GM23338 (cell line): ENCODE results near the gene TMEM123. TPM values are rescaled to one million over a fixed set of nuclear protein-coding genes. Genes with fewer than 3 reads are reported as not detected.

Source experiments
- ATAC-seq: fragments of 200-7000 bp; cut with Tn5 transposase; 3 replicates; pipeline ENCODE4 v1.9.1; 2020
- DNase-seq: peaks from one replicate; pipeline ENCODE4 v3.0.0-alpha.2; 2015; ENCODE audit warnings: low spot score
- H2AFZ ChIP-seq: fragments of 200-600 bp; sonication (generic); 2 replicates; pipeline ENCODE4 v1.8.0; 2016; ENCODE audit warnings: antibody characterized with exemption, mild to moderate bottlenecking, moderate library complexity
- H3F3A ChIP-seq: fragments of 200-600 bp; sonication (generic); replicated peaks from 2 replicates; pipeline ENCODE4 v1.8.0; 2017; ENCODE audit warnings: antibody characterized with exemption, mixed run types, low read depth
- H3K27ac ChIP-seq: fragments of 200-600 bp; sonication (generic); 2 replicates; pipeline ENCODE4 v1.6.1; 2016; ENCODE audit warnings: low read depth
- H3K27me3 ChIP-seq: fragments of 200-600 bp; sonication (generic); 2 replicates; pipeline ENCODE4 v1.8.0; 2016; ENCODE audit warnings: mild to moderate bottlenecking, mixed run types, moderate library complexity; ENCODE audit not compliant: insufficient read depth
- H3K36me3 ChIP-seq: fragments of 200-600 bp; sonication (generic); 2 replicates; pipeline ENCODE4 v1.8.0; 2016; ENCODE audit warnings: mild to moderate bottlenecking; ENCODE audit not compliant: insufficient read depth
- H3K4me1 ChIP-seq: fragments of 200-600 bp; sonication (generic); 2 replicates; pipeline ENCODE4 v1.8.0; 2016; ENCODE audit warnings: mild to moderate bottlenecking, moderate library complexity; ENCODE audit not compliant: insufficient read depth
- H3K4me2 ChIP-seq: fragments of 200-600 bp; sonication (generic); 2 replicates; pipeline ENCODE4 v1.7.1; 2017; ENCODE audit warnings: mixed run types
- H3K4me3 ChIP-seq: fragments of 200-600 bp; sonication (generic); 2 replicates; pipeline ENCODE4 v1.6.1; 2016; ENCODE audit warnings: mixed run types
- H3K79me2 ChIP-seq: fragments of 200-600 bp; sonication (generic); replicated peaks from 2 replicates; pipeline ENCODE4 v1.8.0; 2017; ENCODE audit warnings: mild to moderate bottlenecking; ENCODE audit not compliant: insufficient read depth
- H3K9me2 ChIP-seq: fragments of 200-600 bp; sonication (generic); 2 replicates; pipeline ENCODE4 v1.8.0; 2017; ENCODE audit not compliant: insufficient read depth
- H4K20me1 ChIP-seq: fragments of 200-600 bp; sonication (generic); replicated peaks from 2 replicates; pipeline ENCODE4 v1.8.0; 2017; ENCODE audit warnings: mild to moderate bottlenecking; ENCODE audit not compliant: insufficient read depth
- H3K27ac Mint-ChIP-seq: 2 replicates; pipeline ENCODE4 v1.8.0; 2020; ENCODE audit warnings: inconsistent platforms, mild to moderate bottlenecking, moderate library complexity, mixed read lengths
- H3K27me3 Mint-ChIP-seq: 3 replicates; pipeline ENCODE4 v1.8.0; 2022; ENCODE audit warnings: low read depth, mild to moderate bottlenecking, moderate library complexity, mixed read lengths, inconsistent platforms; ENCODE audit not compliant: insufficient read depth, poor library complexity
- H3K36me3 Mint-ChIP-seq: 3 replicates; pipeline ENCODE4 v1.8.0; 2021; ENCODE audit warnings: low read depth, mild to moderate bottlenecking, inconsistent platforms, moderate library complexity, mixed read lengths
- H3K4me1 Mint-ChIP-seq: 3 replicates; pipeline ENCODE4 v1.8.0; 2020; ENCODE audit warnings: mild to moderate bottlenecking, inconsistent platforms, mixed read lengths
- H3K4me3 Mint-ChIP-seq: 3 replicates; pipeline ENCODE4 v1.8.0; 2021; ENCODE audit warnings: moderate library complexity, mild to moderate bottlenecking, inconsistent platforms, mixed read lengths
- H3K9me3 Mint-ChIP-seq: 3 replicates; pipeline ENCODE4 v1.8.0; 2020; ENCODE audit warnings: moderate library complexity, mild to moderate bottlenecking, inconsistent platforms, mixed read lengths
- CREB1 ChIP-seq: fragments of 250-450 bp; sonication (Bioruptor Pico); IDR thresholded peaks from 2 replicates; pipeline ENCODE4 v1.5.0; 2020; ENCODE audit warnings: low read depth, mild to moderate bottlenecking, moderate library complexity
- CTCF ChIP-seq, 2 experiments: fragments of 200-600 bp in 1 of 2; sonication (generic) in 1 of 2; conservative IDR thresholded peaks; 2 replicates each; pipeline versions ENCODE4 v1.5.1 to v1.6.1; 2016 to 2017; ENCODE audit warnings: antibody characterized with exemption in 2 of 2, low read depth in 2 of 2, mild to moderate bottlenecking in 2 of 2, moderate library complexity in 1 of 2
- ETS1 ChIP-seq: IDR thresholded peaks from 2 replicates; pipeline ENCODE4 v1.6.1; 2016; ENCODE audit warnings: antibody characterized with exemption
- EZH2 ChIP-seq: fragments of 200-600 bp; sonication (generic); IDR thresholded peaks from one replicate; pipeline ENCODE4 v1.8.0; 2017; ENCODE audit warnings: antibody characterized with exemption, mild to moderate bottlenecking, low read depth; ENCODE audit not compliant: unreplicated experiment
- EZH2phosphoT487 ChIP-seq: fragments of 200-600 bp; sonication (generic); IDR thresholded peaks from one replicate; pipeline ENCODE4 v1.8.1; 2018; ENCODE audit warnings: antibody characterized with exemption; ENCODE audit not compliant: unreplicated experiment
- JUNB ChIP-seq: IDR thresholded peaks from one replicate; pipeline ENCODE4 v1.6.1; 2016; ENCODE audit warnings: antibody characterized with exemption; ENCODE audit not compliant: unreplicated experiment
- NANOG ChIP-seq: IDR thresholded peaks from 2 replicates; pipeline ENCODE4 v1.6.1; 2016; ENCODE audit warnings: antibody characterized with exemption, borderline replicate concordance
- POLR2AphosphoS5 ChIP-seq: IDR thresholded peaks from 2 replicates; pipeline ENCODE4 v1.6.1; 2016; ENCODE audit warnings: antibody characterized with exemption, low read depth
- STAT1 ChIP-seq: IDR thresholded peaks from one replicate; pipeline ENCODE4 v1.6.1; 2016; ENCODE audit warnings: antibody characterized with exemption; ENCODE audit not compliant: unreplicated experiment
- ZNF114 ChIP-seq: fragments of 250-450 bp; sonication (Bioruptor Pico); IDR thresholded peaks from 2 replicates; pipeline ENCODE4 v1.5.0; 2020; ENCODE audit warnings: mild to moderate bottlenecking, moderate library complexity
- ZNF331 ChIP-seq: fragments of 250-450 bp; sonication (Bioruptor Pico); IDR thresholded peaks from 2 replicates; pipeline ENCODE4 v1.5.0; 2020; ENCODE audit warnings: low read depth, mild to moderate bottlenecking, moderate library complexity
- ZNF462 ChIP-seq: fragments of 250-450 bp; sonication (Bioruptor Pico); IDR thresholded peaks from 2 replicates; pipeline ENCODE4 v1.5.0; 2020; ENCODE audit warnings: mild to moderate bottlenecking, moderate library complexity
- polyA plus RNA-seq: library from polyadenylated mRNA; unstranded; fragments of >200 nt; fragmentation: Nextera tagmentation; extraction: Ambion mirVana; gene quantifications from 2 replicates; pipeline ENCODE4 v1.2.1, GENCODE V29; 2016
- total RNA-seq: library from RNA; depleted of rRNA; stranded (reverse); fragments of >200 nt; shearing (Covaris generic); gene quantifications from 2 replicates; pipeline ENCODE4 v1.2.3, GENCODE V29; 2014
- TF ChIP-seq, protein P1 (sequence below): IDR thresholded peaks from one replicate; pipeline ENCODE4 v1.6.1; 2018; ENCODE audit warnings: antibody characterized with exemption; ENCODE audit not compliant: unreplicated experiment

Gene TMEM123
- total and polyA plus RNA-seq, 2 experiments from 2014 or later: 44.1 to 61.0 TPM

DNA sequence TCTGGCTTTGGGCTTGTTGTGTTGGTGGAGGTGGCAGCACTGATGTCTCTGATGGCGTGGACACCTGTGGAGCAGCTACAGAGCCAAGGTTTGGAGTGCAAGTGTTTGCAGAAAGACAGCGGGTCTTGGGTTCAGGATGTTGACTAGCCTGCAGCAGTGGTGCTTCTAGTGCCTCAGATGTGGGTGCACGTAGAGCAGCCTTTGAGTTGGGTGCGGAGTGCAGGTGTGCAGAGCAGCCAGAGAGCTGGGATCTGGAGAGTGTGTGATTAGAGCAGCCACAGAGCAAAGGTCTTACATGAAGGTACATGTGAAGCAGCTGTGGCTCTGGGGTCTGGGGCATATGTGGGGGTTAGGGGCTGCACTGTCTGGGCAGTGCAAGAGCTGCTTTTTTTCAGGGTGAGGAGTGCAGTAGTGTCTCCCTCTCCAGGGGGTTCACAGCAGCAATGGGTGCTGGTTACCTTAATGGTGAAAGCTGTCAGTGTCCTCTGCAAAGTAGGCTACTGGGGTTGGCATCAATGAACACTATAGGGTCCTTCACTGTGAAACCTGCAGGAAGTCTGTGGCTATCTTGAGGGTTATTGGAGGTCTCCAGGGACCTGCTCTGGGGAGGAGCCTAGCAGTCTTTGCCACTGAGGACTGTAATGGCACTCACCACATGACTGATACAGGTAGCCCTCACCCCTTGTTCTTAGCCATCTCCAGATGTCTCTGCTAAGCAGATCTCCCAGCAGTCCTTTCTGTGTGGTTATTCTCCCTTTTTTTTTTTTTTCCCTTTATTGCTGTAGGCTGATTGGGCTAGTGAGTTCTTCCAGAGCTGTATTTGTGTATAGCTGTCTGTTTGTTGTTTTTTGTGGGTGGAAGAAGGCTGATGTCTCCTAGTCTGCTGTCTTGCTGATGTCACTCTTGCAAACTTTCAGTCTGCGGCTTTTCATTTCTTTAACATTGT is 91.2 kb downstream of the TMEM123 start:
- Histone ChIP-seq H4K20me1 (peaks cover 8% of the 10 kb centered on the region; the same call in 1 of the 2 replicates), H3F3A (no peaks in the 10 kb centered on the region), H3K4me3 (no peak overlapping the region), H3K79me2 (peaks cover 13% of the 10 kb centered on the region), H3K36me3 (no peaks in the 10 kb centered on the region; the same call in 1 of the 2 replicates), H3K4me1 (no peaks in the 10 kb centered on the region), H3K9me2 (no peaks in the 10 kb centered on the region), H2AFZ (no peak overlapping the region), H3K27me3 (no peaks in the 10 kb centered on the region), H3K27ac (no peak overlapping the region), H3K4me2 (no peak overlapping the region)
- Mint-ChIP-seq H3K27me3 (no peaks in the 10 kb centered on the region), H3K9me3 (no peaks in the 10 kb centered on the region), H3K27ac (no peak overlapping the region; the same call in none of the 2 replicates), H3K4me1 (no peaks in the 10 kb centered on the region), H3K4me3 (no peak overlapping the region), H3K36me3 (peaks cover 37% of the 10 kb centered on the region)
- ATAC-seq: no peak
- DNase-seq: no peak
- TF ChIP-seq CTCF (conservative IDR thresholded peaks at IDR 0.05; ENCODE audit: low read depth in 2 of 2) (no peak), ZNF462 (CRISPR knock-in tag) (no peak), POLR2AphosphoS5 (no peak), EZH2 (no peak), JUNB (no peak), STAT1 (no peak), ZNF114 (CRISPR knock-in tag) (no peak), CREB1 (CRISPR knock-in tag) (no peak), EZH2phosphoT487 (no peak), ETS1 (no peak), ZNF331 (CRISPR knock-in tag) (no peak), NANOG (no peak)
- TF ChIP-seq, protein P1, sequence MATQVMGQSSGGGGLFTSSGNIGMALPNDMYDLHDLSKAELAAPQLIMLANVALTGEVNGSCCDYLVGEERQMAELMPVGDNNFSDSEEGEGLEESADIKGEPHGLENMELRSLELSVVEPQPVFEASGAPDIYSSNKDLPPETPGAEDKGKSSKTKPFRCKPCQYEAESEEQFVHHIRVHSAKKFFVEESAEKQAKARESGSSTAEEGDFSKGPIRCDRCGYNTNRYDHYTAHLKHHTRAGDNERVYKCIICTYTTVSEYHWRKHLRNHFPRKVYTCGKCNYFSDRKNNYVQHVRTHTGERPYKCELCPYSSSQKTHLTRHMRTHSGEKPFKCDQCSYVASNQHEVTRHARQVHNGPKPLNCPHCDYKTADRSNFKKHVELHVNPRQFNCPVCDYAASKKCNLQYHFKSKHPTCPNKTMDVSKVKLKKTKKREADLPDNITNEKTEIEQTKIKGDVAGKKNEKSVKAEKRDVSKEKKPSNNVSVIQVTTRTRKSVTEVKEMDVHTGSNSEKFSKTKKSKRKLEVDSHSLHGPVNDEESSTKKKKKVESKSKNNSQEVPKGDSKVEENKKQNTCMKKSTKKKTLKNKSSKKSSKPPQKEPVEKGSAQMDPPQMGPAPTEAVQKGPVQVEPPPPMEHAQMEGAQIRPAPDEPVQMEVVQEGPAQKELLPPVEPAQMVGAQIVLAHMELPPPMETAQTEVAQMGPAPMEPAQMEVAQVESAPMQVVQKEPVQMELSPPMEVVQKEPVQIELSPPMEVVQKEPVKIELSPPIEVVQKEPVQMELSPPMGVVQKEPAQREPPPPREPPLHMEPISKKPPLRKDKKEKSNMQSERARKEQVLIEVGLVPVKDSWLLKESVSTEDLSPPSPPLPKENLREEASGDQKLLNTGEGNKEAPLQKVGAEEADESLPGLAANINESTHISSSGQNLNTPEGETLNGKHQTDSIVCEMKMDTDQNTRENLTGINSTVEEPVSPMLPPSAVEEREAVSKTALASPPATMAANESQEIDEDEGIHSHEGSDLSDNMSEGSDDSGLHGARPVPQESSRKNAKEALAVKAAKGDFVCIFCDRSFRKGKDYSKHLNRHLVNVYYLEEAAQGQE: no peak
